ENCODE results near the gene LMAN1L.

DNA sequence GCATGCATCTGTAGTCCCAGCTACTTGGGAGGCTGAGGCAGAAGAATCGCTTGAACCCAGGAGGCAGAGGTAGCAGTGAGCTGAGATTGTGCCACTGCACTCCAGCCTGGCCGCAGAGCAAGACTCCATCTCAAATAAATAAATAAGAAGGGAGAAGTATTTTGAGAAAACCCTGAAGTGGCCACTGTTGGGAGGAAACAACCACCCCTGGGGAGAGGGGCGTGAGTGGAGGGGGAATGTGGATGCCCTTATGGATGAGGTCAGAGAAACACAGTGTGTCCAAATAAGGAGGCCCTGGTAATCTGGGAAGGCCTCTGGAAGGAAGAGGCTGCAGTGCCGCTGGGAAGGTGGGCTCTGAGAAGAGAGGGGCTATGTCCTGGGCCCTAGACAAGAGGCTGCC is 9.6 kb downstream of the LMAN1L start:
- TF ChIP-seq, protein P1, sequence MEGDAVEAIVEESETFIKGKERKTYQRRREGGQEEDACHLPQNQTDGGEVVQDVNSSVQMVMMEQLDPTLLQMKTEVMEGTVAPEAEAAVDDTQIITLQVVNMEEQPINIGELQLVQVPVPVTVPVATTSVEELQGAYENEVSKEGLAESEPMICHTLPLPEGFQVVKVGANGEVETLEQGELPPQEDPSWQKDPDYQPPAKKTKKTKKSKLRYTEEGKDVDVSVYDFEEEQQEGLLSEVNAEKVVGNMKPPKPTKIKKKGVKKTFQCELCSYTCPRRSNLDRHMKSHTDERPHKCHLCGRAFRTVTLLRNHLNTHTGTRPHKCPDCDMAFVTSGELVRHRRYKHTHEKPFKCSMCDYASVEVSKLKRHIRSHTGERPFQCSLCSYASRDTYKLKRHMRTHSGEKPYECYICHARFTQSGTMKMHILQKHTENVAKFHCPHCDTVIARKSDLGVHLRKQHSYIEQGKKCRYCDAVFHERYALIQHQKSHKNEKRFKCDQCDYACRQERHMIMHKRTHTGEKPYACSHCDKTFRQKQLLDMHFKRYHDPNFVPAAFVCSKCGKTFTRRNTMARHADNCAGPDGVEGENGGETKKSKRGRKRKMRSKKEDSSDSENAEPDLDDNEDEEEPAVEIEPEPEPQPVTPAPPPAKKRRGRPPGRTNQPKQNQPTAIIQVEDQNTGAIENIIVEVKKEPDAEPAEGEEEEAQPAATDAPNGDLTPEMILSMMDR (IDR thresholded peaks at IDR 0.05; ENCODE audit: low read depth, low read length, missing input control): no peak
- TF ChIP-seq, protein P2, sequence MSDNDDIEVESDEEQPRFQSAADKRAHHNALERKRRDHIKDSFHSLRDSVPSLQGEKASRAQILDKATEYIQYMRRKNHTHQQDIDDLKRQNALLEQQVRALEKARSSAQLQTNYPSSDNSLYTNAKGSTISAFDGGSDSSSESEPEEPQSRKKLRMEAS (IDR thresholded peaks at IDR 0.05): no peak
